Ovary (tissue), 3 donors: ENCODE results near the gene KCNQ4.

ENCODE experiments used
- POLR2A ChIP-seq: fragments of 450-650 bp; IDR thresholded peaks from one replicate; pipeline ENCODE4 v1.6.1; 2017; ENCODE audit warnings: antibody characterized with exemption, mild to moderate bottlenecking, moderate library complexity
- TF ChIP-seq, protein P1 (sequence below), 3 donors: fragments of 450-650 bp in 2 of 3; fragments of 200-600 bp in 1 of 3; IDR thresholded peaks; one replicate each; pipeline versions ENCODE4 v1.5.1 to v1.8.0; 2016 to 2022; ENCODE audit warnings: antibody characterized with exemption in 3 of 3, mild to moderate bottlenecking in 1 of 3
- donor health status: DM: no; HTN: no; CAD: no.

DNA sequence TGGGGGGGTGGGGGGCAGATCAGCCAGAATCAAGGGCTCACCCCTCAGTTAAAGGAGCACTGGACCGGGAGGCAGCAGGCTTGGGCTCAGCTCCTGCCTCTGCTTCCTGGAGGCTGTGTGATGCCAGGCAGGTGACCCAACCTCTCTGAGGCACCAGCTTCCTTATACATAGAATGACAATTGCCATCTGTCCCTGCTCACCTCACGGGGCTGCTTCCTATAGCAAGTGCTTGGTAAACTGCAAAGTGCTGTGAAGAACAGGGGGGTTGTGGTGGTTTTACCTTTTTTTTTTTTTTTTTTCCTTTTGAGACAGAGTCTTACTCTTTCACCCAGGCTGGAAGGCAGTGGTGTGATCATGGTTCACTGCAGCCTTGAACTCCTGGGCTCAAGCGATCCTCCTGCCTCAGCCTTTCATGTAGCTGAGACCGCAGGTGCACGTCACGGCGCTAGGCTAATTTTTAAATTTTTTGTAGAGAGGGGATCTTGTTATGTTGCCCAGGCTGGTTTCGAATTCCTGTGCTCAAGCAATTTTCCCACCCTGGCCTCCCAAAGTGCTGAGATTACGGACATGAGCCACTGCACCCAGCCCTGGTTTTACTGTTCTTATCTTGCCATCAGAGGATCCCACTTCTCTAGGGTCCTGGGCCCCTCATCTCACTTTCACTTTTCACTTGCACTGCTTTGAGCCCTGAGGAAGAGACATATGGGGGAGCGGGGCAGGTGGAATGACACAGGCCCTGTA is 11.6 kb downstream of the KCNQ4 start:
- TF ChIP-seq, protein P1, sequence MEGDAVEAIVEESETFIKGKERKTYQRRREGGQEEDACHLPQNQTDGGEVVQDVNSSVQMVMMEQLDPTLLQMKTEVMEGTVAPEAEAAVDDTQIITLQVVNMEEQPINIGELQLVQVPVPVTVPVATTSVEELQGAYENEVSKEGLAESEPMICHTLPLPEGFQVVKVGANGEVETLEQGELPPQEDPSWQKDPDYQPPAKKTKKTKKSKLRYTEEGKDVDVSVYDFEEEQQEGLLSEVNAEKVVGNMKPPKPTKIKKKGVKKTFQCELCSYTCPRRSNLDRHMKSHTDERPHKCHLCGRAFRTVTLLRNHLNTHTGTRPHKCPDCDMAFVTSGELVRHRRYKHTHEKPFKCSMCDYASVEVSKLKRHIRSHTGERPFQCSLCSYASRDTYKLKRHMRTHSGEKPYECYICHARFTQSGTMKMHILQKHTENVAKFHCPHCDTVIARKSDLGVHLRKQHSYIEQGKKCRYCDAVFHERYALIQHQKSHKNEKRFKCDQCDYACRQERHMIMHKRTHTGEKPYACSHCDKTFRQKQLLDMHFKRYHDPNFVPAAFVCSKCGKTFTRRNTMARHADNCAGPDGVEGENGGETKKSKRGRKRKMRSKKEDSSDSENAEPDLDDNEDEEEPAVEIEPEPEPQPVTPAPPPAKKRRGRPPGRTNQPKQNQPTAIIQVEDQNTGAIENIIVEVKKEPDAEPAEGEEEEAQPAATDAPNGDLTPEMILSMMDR (IDR thresholded peaks at IDR 0.05): no peak
- TF ChIP-seq POLR2A: no peak
